Fibroblast of lung (primary cell): ENCODE data around the gene SH3TC1.

Experiments
- CTCF ChIP-seq, 2 donors: IDR thresholded peaks in 1 of 2; conservative IDR thresholded peaks in 1 of 2; 1 replicate in 1 of 2; 2 replicates in 1 of 2; pipeline ENCODE4 v1.5.1; 2011 to 2012; ENCODE audit warnings: low read length in 2 of 2, control low read depth in 1 of 2, inconsistent platforms in 1 of 2, low read depth in 1 of 2, mild to moderate bottlenecking in 1 of 2
- EZH2 ChIP-seq: IDR thresholded peaks from 2 replicates; pipeline ENCODE4 v1.5.1; 2012; ENCODE audit warnings: low read length, control low read depth, mild to moderate bottlenecking; ENCODE audit errors: missing control alignments

- no peak for TF ChIP-seq CTCF (conservative IDR thresholded peaks at IDR 0.05 in 1 of 2, IDR thresholded peaks at IDR 0.05 in 1 of 2; ENCODE audit: low read depth in 1 of 2, low read length in 2 of 2)
- TF ChIP-seq EZH2 = no peak
Measured at GRCh38 chr4:8278421-8279287, 79.6 kb downstream of the SH3TC1 start.
